Calu3 (cell line): Measurements from ENCODE around the gene KAT5. TPM values are rescaled to one million over a fixed set of nuclear protein-coding genes. Genes with fewer than 3 reads are reported as not detected.

Source experiments
- BruUV-seq: library from RNA; stranded (reverse); fragments of 400-500 nt; replicated peaks from 2 replicates; lab custom pipeline; 2021; lab: Mats Ljungman, UMichigan
- CTCF ChIA-PET: fragments of 300-600 bp; sonication (Branson Sonifier 250); formaldehyde crosslinking; loops from one replicate; lab custom pipeline; 2022; ENCODE audit warnings: antibody characterized with exemption; lab: Charles Lee
- DNase-seq: peaks from one replicate; pipeline ENCODE4 v3.0.0; 2022
- H3K27ac Mint-ChIP-seq: one replicate; pipeline ENCODE4 v1.8.0; 2022; ENCODE audit warnings: mixed read lengths; ENCODE audit not compliant: unreplicated experiment
- H3K27me3 Mint-ChIP-seq: one replicate; pipeline ENCODE4 v1.8.0; 2022; ENCODE audit warnings: mixed read lengths; ENCODE audit not compliant: unreplicated experiment
- H3K36me3 Mint-ChIP-seq: one replicate; pipeline ENCODE4 v1.8.0; 2022; ENCODE audit warnings: mild to moderate bottlenecking, moderate library complexity, mixed read lengths; ENCODE audit not compliant: insufficient read depth, unreplicated experiment
- H3K4me1 Mint-ChIP-seq: one replicate; pipeline ENCODE4 v1.8.0; 2022; ENCODE audit warnings: mild to moderate bottlenecking, low read depth, mixed read lengths; ENCODE audit not compliant: unreplicated experiment
- H3K4me3 Mint-ChIP-seq: one replicate; pipeline ENCODE4 v1.8.0; 2022; ENCODE audit warnings: mild to moderate bottlenecking, low read depth, moderate library complexity, mixed read lengths; ENCODE audit not compliant: unreplicated experiment
- H3K9me3 Mint-ChIP-seq: one replicate; pipeline ENCODE4 v1.8.0; 2022; ENCODE audit warnings: low read depth, mixed read lengths; ENCODE audit not compliant: unreplicated experiment
- CTCF ChIP-seq: fragments of 200-600 bp; IDR thresholded peaks from one replicate; pipeline ENCODE4 v1.8.0; 2022; ENCODE audit warnings: antibody characterized with exemption; ENCODE audit not compliant: unreplicated experiment
- intact Hi-C: fragments of 100-400 bp; cut with micrococcal nuclease; formaldehyde crosslinking; loops from one replicate; pipeline ENCODE4 v1.10.0; 2022; ENCODE audit not compliant: unreplicated experiment
- total RNA-seq: library from RNA; stranded (reverse); gene quantifications from 2 replicates; pipeline ENCODE4 v1.2.3, GENCODE V29; 2022

The KAT5 gene
- total RNA-seq, 1 experiment from 2014 or later: 50.9 TPM

DNA sequence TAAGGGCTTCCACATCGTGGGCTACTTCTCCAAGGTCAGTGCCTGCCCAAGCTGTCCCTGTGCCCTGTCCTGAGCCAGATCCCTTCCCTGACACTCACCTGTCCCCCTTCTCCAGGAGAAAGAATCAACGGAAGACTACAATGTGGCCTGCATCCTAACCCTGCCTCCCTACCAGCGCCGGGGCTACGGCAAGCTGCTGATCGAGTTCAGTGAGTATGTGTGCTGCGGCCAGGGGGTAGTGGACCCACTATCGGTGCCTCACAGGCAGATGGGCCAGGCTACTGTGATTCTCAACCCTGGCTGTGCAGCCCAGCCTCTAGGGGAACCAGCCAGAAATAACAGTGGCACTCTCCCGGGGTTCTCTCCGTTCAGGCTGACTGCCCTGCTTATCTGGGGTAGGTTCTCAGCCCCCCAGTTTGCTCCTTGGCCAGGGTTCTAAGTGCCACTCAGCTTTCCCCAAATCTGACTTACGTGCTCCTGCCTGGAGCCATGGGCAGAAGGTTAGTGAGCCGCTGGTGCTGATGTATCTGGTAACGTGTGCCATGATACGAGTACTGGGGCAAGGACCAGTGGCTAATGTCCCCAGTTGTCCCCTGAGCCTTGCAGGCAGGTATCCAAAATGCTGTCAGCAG, 4.8 kb downstream of the KAT5 start:
- no peak overlapping the region for H3K4me3 Mint-ChIP-seq
- TF ChIP-seq CTCF: no peak
- no peak for DNase-seq
- H3K9me3 Mint-ChIP-seq: no peaks in the 10 kb centered on the region
- H3K4me1 Mint-ChIP-seq: peaks cover 18% of the 10 kb centered on the region
- H3K36me3 Mint-ChIP-seq: peaks cover 78% of the 10 kb centered on the region
- no TSS peak for BruUV-seq
- intact Hi-C loops: no loop called here
- no peaks in the 10 kb centered on the region for H3K27me3 Mint-ChIP-seq
- CTCF ChIA-PET: no interaction called here
- H3K27ac Mint-ChIP-seq: no peak overlapping the region

DNA sequence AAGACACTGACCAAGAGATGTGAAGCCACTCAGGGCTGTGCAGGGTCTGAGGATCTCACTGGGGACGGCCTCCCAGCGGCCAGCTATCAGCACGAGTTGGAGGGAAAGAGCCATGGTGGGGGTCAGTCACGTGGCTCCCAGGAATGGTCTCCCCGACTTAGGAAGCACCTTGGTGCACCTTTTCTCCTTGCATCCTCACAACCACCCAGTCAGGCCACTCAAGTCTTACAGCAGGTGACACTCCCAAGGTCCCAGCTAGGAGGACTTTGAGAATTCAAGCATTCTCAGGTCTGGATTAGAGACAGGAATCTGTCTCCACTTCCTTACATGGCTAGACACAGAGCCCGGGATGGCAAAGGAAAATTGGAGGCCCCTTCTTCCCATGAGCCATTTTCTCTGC, 5.9 kb downstream of the KAT5 start:
- intact Hi-C loops: no loop called here
- no peak overlapping the region for H3K4me3 Mint-ChIP-seq
- CTCF ChIA-PET: no interaction called here

GRCh38 chr11:65718531-65718930, 6.5 kb downstream of the KAT5 start:
- DNase-seq: no peak
- no TSS peak for BruUV-seq
- Mint-ChIP-seq H3K4me1 (peaks cover 15% of the 10 kb centered on the region), H3K9me3 (no peaks in the 10 kb centered on the region), H3K27ac (peak overlapping the region; percentile 67), H3K27me3 (no peaks in the 10 kb centered on the region), H3K36me3 (peaks cover 62% of the 10 kb centered on the region), H3K4me3 (peak overlapping the region; percentile 76)
- intact Hi-C loops: no loop called here
- TF ChIP-seq CTCF: no peak
- CTCF ChIA-PET: no interaction called here

More for the DNA sequence above, 5.9 kb downstream of the KAT5 start:
- Mint-ChIP-seq H3K4me1 (peaks cover 18% of the 10 kb centered on the region), H3K9me3 (no peaks in the 10 kb centered on the region), H3K36me3 (peaks cover 68% of the 10 kb centered on the region), H3K27me3 (no peaks in the 10 kb centered on the region), H3K27ac (no peak overlapping the region)
- no peak for DNase-seq
- no peak for TF ChIP-seq CTCF
- no TSS peak for BruUV-seq

- CTCF ChIA-PET: no interaction called here
- H3K27ac Mint-ChIP-seq: peak overlapping the region; percentile 67
- H3K36me3 Mint-ChIP-seq: peaks cover 57% of the 10 kb centered on the region
- no peak for DNase-seq
- H3K27me3 Mint-ChIP-seq: no peaks in the 10 kb centered on the region
- TF ChIP-seq CTCF: no peak
- intact Hi-C loops: no loop called here
- H3K4me3 Mint-ChIP-seq: peak overlapping the region; percentile 76
- no peaks in the 10 kb centered on the region for H3K9me3 Mint-ChIP-seq
- no TSS peak for BruUV-seq
- H3K4me1 Mint-ChIP-seq: peaks cover 11% of the 10 kb centered on the region
These were observed 7.0 kb downstream of the KAT5 start for GRCh38 chr11:65718964-65719492.
